Measurements from ENCODE around the gene PSMD4. TPM values are rescaled to one million over a fixed set of nuclear protein-coding genes. Genes with fewer than 3 reads are reported as not detected.
A peak's percentile ranks its signal among the peaks of the same experiment; 100 is the strongest.

The PSMD4 gene
- total RNA-seq, 1 donor from 2014 or later: 145 TPM

DNA sequence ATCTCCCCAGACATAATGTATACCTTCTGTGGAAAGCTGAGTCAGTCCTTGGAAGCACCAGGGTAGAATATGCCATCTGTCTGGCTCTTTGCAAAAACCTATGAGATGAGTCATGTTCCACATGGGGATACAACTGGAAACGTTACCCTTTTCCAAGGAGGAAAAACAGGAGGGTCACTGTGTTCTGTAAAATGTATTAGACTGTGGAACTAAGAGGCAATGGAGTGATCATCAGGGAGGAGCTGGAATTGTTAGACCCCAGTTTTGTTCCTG is 16.1 kb upstream of the PSMD4 start:
- H3K9me3 ChIP-seq (ENCODE audit: control insufficient read depth in 3 of 3, low read length in 3 of 3): no peaks in the 10 kb centered on the region
- peaks cover 44 to 83% (median 82%) of the 10 kb centered on the region in 3 donors for H3K36me3 ChIP-seq (ENCODE audit: control insufficient read depth in 3 of 3, insufficient read depth in 3 of 3, low read length in 3 of 3)
- H3K4me3 ChIP-seq (ENCODE audit: low read length in 3 of 3): no peak overlapping the region
- H3K27me3 ChIP-seq (ENCODE audit: control insufficient read depth in 3 of 3, insufficient read depth in 3 of 3, low read length in 3 of 3): no peaks in the 10 kb centered on the region
- H3K4me1 ChIP-seq (ENCODE audit: control insufficient read depth in 3 of 3, insufficient read depth in 3 of 3, low read length in 3 of 3): peaks cover 0 to 11% (median 3%) of the 10 kb centered on the region in 3 donors
- H3K9ac ChIP-seq (ENCODE audit: low read depth in 1 of 3, low read length in 3 of 3): no peak overlapping the region
- H3K27ac ChIP-seq (ENCODE audit: low read depth, low read length): peak overlapping the region; percentile 81

DNA sequence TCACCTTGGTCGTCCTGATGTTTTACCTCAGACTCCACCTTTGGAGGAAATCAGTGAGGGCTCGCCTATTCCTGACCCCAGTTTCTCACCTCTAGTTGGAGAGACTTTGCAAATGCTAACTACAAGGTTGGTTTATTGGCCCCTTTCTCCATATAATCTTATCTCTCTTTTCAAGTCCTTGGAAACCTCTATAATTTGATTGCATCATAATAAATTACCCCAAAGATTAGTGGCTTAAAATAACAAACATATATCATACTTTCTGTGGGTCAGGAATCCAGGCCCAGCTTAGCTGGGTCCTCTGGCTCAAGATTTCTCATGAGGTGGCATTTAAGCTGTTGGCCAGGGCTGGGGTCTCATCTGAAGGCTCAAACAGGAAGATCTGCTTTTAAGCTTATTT is 12.1 kb upstream of the PSMD4 start:
- Histone ChIP-seq H3K36me3 (ENCODE audit: control insufficient read depth in 3 of 3, insufficient read depth in 3 of 3, low read length in 3 of 3) (peaks cover 48 to 79% (median 73%) of the 10 kb centered on the region in 3 donors), H3K9me3 (ENCODE audit: control insufficient read depth in 3 of 3, low read length in 3 of 3) (no peaks in the 10 kb centered on the region), H3K4me3 (ENCODE audit: low read length in 3 of 3) (no peak overlapping the region), H3K27me3 (ENCODE audit: control insufficient read depth in 3 of 3, insufficient read depth in 3 of 3, low read length in 3 of 3) (no peaks in the 10 kb centered on the region), H3K27ac (ENCODE audit: low read depth, low read length) (no peak overlapping the region), H3K4me1 (ENCODE audit: control insufficient read depth in 3 of 3, insufficient read depth in 3 of 3, low read length in 3 of 3) (peaks cover 0 to 11% (median 3%) of the 10 kb centered on the region in 3 donors), H3K9ac (ENCODE audit: low read depth in 1 of 3, low read length in 3 of 3) (no peak overlapping the region)

DNA sequence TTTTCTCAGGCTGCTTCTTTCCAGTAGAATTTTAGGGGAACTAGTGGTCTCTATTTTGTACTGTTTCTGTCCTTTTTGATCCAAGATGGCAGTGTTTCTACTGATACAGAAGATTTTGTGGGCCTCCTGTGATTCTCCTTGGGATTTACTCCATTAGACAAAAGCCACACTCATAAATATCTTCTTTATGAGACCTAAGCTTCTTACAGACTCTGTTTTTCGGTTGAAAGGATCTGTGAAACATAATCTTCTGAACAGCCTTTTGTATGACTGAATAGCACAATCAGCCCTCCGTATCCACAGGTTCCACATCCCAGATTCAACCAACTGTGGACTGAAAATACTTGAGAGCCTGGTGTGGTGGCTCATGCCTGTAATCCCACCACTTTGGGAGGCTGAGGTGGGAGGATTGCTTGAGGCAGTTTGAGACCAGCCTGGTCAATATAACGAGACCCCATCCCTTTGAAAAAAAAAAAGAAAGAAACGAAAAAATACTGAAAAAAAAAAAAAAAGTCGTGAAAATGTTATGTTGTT is 10.8 kb upstream of the PSMD4 start:
- H3K9me3 ChIP-seq (ENCODE audit: control insufficient read depth in 3 of 3, low read length in 3 of 3): no peaks in the 10 kb centered on the region
- H3K4me1 ChIP-seq (ENCODE audit: control insufficient read depth in 3 of 3, insufficient read depth in 3 of 3, low read length in 3 of 3): peaks cover 0 to 1% (median 0%) of the 10 kb centered on the region in 3 donors
- H3K36me3 ChIP-seq (ENCODE audit: control insufficient read depth in 3 of 3, insufficient read depth in 3 of 3, low read length in 3 of 3): peaks cover 52 to 83% (median 74%) of the 10 kb centered on the region in 3 donors
- H3K27me3 ChIP-seq (ENCODE audit: control insufficient read depth in 3 of 3, insufficient read depth in 3 of 3, low read length in 3 of 3): no peaks in the 10 kb centered on the region
- H3K27ac ChIP-seq (ENCODE audit: low read depth, low read length): no peak overlapping the region
- no peak overlapping the region for H3K9ac ChIP-seq (ENCODE audit: low read depth in 1 of 3, low read length in 3 of 3)
- H3K4me3 ChIP-seq (ENCODE audit: low read length in 3 of 3): no peak overlapping the region

DNA sequence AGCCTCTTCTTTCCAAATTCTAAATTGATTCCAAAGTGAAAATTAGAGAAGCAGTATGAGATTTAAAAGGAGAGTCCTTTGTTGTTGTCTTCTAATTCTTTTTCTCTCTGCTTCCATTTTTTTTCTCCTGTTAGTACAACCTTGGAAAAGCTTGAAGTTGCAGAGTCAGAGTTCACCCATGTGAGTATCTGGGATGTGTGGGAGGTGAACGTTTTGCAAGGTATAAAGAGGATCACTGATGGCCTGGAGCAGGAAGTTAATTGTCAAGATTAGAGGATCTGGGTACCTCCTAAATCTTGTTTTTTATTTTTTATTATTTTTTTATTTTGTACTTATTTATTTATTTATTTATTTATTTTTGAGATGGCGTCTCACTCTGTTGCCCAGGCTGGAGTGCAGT is 7.7 kb upstream of the PSMD4 start:
- Histone ChIP-seq H3K36me3 (ENCODE audit: control insufficient read depth in 3 of 3, insufficient read depth in 3 of 3, low read length in 3 of 3) (peaks cover 37 to 62% (median 57%) of the 10 kb centered on the region in 3 donors), H3K9ac (ENCODE audit: low read depth in 1 of 3, low read length in 3 of 3) (no peak overlapping the region), H3K27me3 (ENCODE audit: control insufficient read depth in 3 of 3, insufficient read depth in 3 of 3, low read length in 3 of 3) (no peaks in the 10 kb centered on the region), H3K4me1 (ENCODE audit: control insufficient read depth in 3 of 3, insufficient read depth in 3 of 3, low read length in 3 of 3) (no peaks in the 10 kb centered on the region), H3K4me3 (ENCODE audit: low read length in 3 of 3) (no peak overlapping the region), H3K9me3 (ENCODE audit: control insufficient read depth in 3 of 3, low read length in 3 of 3) (no peaks in the 10 kb centered on the region), H3K27ac (ENCODE audit: low read depth, low read length) (no peak overlapping the region)

DNA sequence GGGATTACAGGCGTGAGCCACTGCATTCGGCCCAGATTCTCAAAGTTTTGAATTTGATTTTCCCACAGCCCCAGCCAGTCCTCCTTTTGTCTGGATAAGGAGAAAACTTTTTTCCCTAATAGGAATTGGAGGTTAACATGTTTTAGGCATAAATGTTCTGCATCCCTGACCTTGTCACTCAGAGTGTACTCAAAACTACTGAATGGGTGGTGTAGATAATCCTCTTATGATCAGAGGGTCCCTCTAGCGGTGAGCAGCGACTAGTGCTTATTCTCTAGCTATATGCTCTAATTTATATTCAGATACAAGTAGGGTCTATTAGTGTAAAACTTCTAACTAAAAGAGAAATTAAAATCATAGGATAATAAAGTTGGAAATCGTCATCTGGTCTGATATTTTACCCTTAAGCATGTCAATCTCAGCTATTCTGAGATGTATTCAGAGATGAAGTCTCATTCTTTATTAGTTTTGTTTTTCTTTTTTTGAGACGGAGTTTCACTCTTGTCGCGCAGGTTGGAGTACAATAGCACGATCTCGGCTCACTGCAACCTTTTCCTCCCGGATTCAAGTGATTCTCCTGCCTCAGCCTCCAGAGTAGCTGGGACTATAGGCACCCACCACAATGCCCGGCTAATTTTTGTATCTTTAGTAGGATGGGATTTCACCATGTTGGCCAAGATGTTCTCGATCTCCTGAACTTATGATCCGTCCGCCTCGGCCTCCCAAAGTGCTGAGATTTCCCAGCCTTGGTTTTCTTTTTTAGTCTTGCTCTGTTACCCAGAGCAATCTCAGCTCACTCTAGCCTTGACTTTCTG is 2.7 kb upstream of the PSMD4 start:
- Histone ChIP-seq H3K9ac (ENCODE audit: low read depth in 1 of 3, low read length in 3 of 3) (no peak overlapping the region), H3K9me3 (ENCODE audit: control insufficient read depth in 3 of 3, low read length in 3 of 3) (no peaks in the 10 kb centered on the region), H3K27me3 (ENCODE audit: control insufficient read depth in 3 of 3, insufficient read depth in 3 of 3, low read length in 3 of 3) (no peaks in the 10 kb centered on the region), H3K36me3 (ENCODE audit: control insufficient read depth in 3 of 3, insufficient read depth in 3 of 3, low read length in 3 of 3) (peaks cover 14 to 19% (median 15%) of the 10 kb centered on the region in 3 donors), H3K4me3 (ENCODE audit: low read length in 3 of 3) (no peak overlapping the region), H3K4me1 (ENCODE audit: control insufficient read depth in 3 of 3, insufficient read depth in 3 of 3, low read length in 3 of 3) (peaks cover 7 to 14% (median 9%) of the 10 kb centered on the region in 3 donors), H3K27ac (ENCODE audit: low read depth, low read length) (no peak overlapping the region)

DNA sequence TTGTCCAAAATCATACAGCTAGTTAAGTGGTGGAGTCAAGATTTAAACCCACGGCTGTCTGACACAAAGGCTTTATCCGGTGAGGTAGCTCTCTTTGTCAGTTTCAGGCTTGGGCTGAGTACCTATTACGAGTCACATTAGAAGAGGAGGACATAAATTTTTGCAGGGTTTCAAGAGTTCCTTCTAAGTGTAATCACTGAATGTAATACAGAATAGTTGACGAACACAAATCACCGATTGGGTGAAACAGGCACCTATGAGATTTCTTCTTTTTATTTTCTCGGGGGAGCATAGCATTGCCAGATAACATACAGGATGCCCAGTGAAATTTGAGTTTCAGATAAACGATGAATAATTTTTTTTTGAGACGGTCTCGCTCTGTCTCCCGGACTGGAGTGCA is 847 bp downstream of the PSMD4 start:
- Histone ChIP-seq H3K27ac (ENCODE audit: low read depth, low read length) (peak overlapping the region; percentile 90), H3K4me1 (ENCODE audit: control insufficient read depth in 3 of 3, insufficient read depth in 3 of 3, low read length in 3 of 3) (peaks cover 7 to 22% (median 11%) of the 10 kb centered on the region in 3 donors), H3K4me3 (ENCODE audit: low read length in 3 of 3) (peak overlapping the region; percentile 78 to 97 (median 82))

DNA sequence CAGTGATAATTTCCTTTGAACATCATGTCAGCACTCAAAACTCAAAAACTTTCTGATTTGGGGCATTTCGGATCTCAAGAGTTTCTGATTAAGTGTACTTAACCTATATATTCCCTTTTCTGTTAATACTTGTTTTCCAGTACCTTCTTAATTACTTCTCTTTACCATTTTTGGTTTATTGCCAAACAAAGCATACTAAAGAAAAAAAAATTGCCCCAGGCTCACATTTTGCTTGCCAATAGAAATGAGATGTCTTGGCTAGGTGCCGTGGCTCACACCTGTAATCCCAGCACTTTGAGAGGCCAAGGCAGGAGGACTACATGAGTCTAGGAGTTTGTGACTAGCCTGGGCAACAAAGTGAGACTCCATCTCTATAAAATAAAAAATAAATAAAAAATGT is 4.8 kb downstream of the PSMD4 start:
- peaks cover 7 to 22% (median 11%) of the 10 kb centered on the region in 3 donors for H3K4me1 ChIP-seq (ENCODE audit: control insufficient read depth in 3 of 3, insufficient read depth in 3 of 3, low read length in 3 of 3)
- H3K27ac ChIP-seq (ENCODE audit: low read depth, low read length): no peak overlapping the region
- H3K9me3 ChIP-seq (ENCODE audit: control insufficient read depth in 3 of 3, low read length in 3 of 3): no peaks in the 10 kb centered on the region
- H3K36me3 ChIP-seq (ENCODE audit: control insufficient read depth in 3 of 3, insufficient read depth in 3 of 3, low read length in 3 of 3): peaks cover 10 to 19% (median 12%) of the 10 kb centered on the region in 3 donors
- H3K27me3 ChIP-seq (ENCODE audit: control insufficient read depth in 3 of 3, insufficient read depth in 3 of 3, low read length in 3 of 3): no peaks in the 10 kb centered on the region
- H3K9ac ChIP-seq (ENCODE audit: low read depth in 1 of 3, low read length in 3 of 3): no peak overlapping the region
- H3K4me3 ChIP-seq (ENCODE audit: low read length in 3 of 3): no peak overlapping the region

More for the DNA sequence above, 847 bp downstream of the PSMD4 start:
- Histone ChIP-seq H3K36me3 (ENCODE audit: control insufficient read depth in 3 of 3, insufficient read depth in 3 of 3, low read length in 3 of 3) (peaks cover 0 to 1% (median 0%) of the 10 kb centered on the region in 3 donors), H3K9ac (ENCODE audit: low read depth in 1 of 3, low read length in 3 of 3) (peak overlapping the region; percentile 90 to 96 (median 92)), H3K27me3 (ENCODE audit: control insufficient read depth in 3 of 3, insufficient read depth in 3 of 3, low read length in 3 of 3) (no peaks in the 10 kb centered on the region), H3K9me3 (ENCODE audit: control insufficient read depth in 3 of 3, low read length in 3 of 3) (no peaks in the 10 kb centered on the region)

DNA sequence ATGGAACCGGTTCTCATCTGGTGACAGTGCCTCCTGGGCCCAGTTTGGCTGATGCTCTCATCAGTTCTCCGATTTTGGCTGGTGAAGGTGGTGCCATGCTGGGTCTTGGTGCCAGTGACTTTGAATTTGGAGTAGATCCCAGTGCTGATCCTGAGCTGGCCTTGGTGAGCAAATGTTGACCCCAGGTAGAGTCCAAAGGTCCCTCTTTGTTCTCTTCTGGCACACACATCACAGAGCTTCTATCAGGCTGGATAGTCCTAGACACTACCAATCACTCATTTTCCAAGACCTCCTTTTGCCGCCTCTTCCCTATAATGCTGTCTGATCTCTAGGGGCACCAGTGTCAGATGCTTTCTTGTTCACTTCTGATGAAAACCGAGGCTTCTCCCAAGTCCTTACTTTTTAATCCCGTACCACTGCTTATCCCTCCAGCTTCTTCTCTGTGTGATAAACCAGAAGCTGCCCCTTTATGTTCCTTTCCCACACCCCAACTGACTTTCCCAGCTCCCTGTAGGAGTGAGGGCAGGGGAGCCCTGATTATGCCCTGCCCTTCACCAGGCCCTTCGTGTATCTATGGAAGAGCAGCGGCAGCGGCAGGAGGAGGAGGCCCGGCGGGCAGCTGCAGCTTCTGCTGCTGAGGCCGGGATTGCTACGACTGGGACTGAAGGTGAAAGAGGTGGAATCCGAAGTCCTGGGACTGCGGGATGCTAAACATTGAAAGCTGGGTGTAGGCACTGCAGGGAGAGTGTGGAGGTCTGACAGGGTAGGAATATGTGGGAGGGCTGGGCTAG is 11.1 kb downstream of the PSMD4 start:
- H3K9me3 ChIP-seq (ENCODE audit: control insufficient read depth in 3 of 3, low read length in 3 of 3): no peaks in the 10 kb centered on the region
- H3K9ac ChIP-seq (ENCODE audit: low read depth in 1 of 3, low read length in 3 of 3): no peak overlapping the region
- H3K27me3 ChIP-seq (ENCODE audit: control insufficient read depth in 3 of 3, insufficient read depth in 3 of 3, low read length in 3 of 3): no peaks in the 10 kb centered on the region
- peaks cover 47 to 61% (median 55%) of the 10 kb centered on the region in 3 donors for H3K36me3 ChIP-seq (ENCODE audit: control insufficient read depth in 3 of 3, insufficient read depth in 3 of 3, low read length in 3 of 3)
- no peak overlapping the region for H3K27ac ChIP-seq (ENCODE audit: low read depth, low read length)
- no peaks in the 10 kb centered on the region for H3K4me1 ChIP-seq (ENCODE audit: control insufficient read depth in 3 of 3, insufficient read depth in 3 of 3, low read length in 3 of 3)
- H3K4me3 ChIP-seq (ENCODE audit: low read length in 3 of 3): no peak overlapping the region

DNA sequence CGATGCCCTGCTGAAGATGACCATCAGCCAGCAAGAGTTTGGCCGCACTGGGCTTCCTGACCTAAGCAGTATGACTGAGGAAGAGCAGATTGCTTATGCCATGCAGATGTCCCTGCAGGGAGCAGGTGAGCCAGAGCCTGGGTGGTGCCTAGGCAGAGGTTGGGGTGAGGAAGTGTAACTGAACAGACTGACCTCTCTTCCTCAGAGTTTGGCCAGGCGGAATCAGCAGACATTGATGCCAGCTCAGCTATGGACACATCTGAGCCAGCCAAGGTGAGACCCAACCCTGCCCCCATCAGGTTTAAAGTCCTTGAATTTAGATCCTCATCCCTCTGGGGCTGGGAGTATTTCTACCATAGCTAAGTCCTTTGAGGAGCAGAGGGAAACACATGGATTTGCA is 11.8 kb downstream of the PSMD4 start:
- H3K36me3 ChIP-seq (ENCODE audit: control insufficient read depth in 3 of 3, insufficient read depth in 3 of 3, low read length in 3 of 3): peaks cover 47 to 61% (median 55%) of the 10 kb centered on the region in 3 donors
- H3K4me3 ChIP-seq (ENCODE audit: low read length in 3 of 3): no peak overlapping the region
- H3K4me1 ChIP-seq (ENCODE audit: control insufficient read depth in 3 of 3, insufficient read depth in 3 of 3, low read length in 3 of 3): no peaks in the 10 kb centered on the region
- H3K9me3 ChIP-seq (ENCODE audit: control insufficient read depth in 3 of 3, low read length in 3 of 3): no peaks in the 10 kb centered on the region
- no peaks in the 10 kb centered on the region for H3K27me3 ChIP-seq (ENCODE audit: control insufficient read depth in 3 of 3, insufficient read depth in 3 of 3, low read length in 3 of 3)
- H3K27ac ChIP-seq (ENCODE audit: low read depth, low read length): no peak overlapping the region
- H3K9ac ChIP-seq (ENCODE audit: low read depth in 1 of 3, low read length in 3 of 3): no peak overlapping the region

DNA sequence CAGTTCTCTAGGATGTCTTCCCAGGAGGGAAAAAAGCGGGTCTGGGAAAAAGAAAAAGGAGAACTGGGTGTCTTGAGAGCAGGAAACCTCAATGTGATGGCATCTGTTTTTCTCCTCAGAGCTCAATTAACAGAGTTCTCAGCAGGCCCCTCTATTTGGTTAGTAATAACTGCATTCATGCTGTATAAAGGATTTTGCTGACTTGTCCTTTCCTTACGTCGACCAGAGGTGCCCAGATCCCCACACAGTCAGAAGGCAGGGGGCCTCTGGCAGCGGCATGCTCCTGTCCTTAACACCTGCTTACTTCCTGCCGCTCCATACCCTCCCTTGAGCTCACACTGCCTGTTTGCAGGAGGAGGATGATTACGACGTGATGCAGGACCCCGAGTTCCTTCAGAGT is 12.3 kb downstream of the PSMD4 start:
- no peaks in the 10 kb centered on the region for H3K27me3 ChIP-seq (ENCODE audit: control insufficient read depth in 3 of 3, insufficient read depth in 3 of 3, low read length in 3 of 3)
- H3K4me3 ChIP-seq (ENCODE audit: low read length in 3 of 3): no peak overlapping the region
- H3K9ac ChIP-seq (ENCODE audit: low read depth in 1 of 3, low read length in 3 of 3): no peak overlapping the region
- no peaks in the 10 kb centered on the region for H3K9me3 ChIP-seq (ENCODE audit: control insufficient read depth in 3 of 3, low read length in 3 of 3)
- H3K36me3 ChIP-seq (ENCODE audit: control insufficient read depth in 3 of 3, insufficient read depth in 3 of 3, low read length in 3 of 3): peaks cover 47 to 61% (median 55%) of the 10 kb centered on the region in 3 donors
- H3K4me1 ChIP-seq (ENCODE audit: control insufficient read depth in 3 of 3, insufficient read depth in 3 of 3, low read length in 3 of 3): no peaks in the 10 kb centered on the region
- no peak overlapping the region for H3K27ac ChIP-seq (ENCODE audit: low read depth, low read length)

All from skeletal muscle tissue (tissue), 4 donors.